ENCODE measurements around the gene GGT6. TPM values are rescaled to one million over a fixed set of nuclear protein-coding genes. Genes with fewer than 3 reads are reported as not detected.

Gene GGT6
- total RNA-seq, 1 donor from 2014 or later: 6.6 TPM

- DNase-seq (ENCODE audit: low read depth) (no peak), FAIRE-seq (no peak)
- H3K36me3 ChIP-seq (ENCODE audit: control insufficient read depth, insufficient read depth, low read length): no peaks in the 10 kb centered on the region
- peaks cover 1% of the 10 kb centered on the region for H3K27me3 ChIP-seq (ENCODE audit: control insufficient read depth, insufficient read depth, low read length)
- H3K4me3 ChIP-seq (ENCODE audit: low read depth, low read length): no peak overlapping the region
- TF ChIP-seq, protein P1, sequence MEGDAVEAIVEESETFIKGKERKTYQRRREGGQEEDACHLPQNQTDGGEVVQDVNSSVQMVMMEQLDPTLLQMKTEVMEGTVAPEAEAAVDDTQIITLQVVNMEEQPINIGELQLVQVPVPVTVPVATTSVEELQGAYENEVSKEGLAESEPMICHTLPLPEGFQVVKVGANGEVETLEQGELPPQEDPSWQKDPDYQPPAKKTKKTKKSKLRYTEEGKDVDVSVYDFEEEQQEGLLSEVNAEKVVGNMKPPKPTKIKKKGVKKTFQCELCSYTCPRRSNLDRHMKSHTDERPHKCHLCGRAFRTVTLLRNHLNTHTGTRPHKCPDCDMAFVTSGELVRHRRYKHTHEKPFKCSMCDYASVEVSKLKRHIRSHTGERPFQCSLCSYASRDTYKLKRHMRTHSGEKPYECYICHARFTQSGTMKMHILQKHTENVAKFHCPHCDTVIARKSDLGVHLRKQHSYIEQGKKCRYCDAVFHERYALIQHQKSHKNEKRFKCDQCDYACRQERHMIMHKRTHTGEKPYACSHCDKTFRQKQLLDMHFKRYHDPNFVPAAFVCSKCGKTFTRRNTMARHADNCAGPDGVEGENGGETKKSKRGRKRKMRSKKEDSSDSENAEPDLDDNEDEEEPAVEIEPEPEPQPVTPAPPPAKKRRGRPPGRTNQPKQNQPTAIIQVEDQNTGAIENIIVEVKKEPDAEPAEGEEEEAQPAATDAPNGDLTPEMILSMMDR (IDR thresholded peaks at IDR 0.05; ENCODE audit: insufficient read depth, low read length, severe bottlenecking): no peak
Measured at GRCh38 chr17:4577386-4577993, 17.1 kb upstream of the GGT6 start.

DNA sequence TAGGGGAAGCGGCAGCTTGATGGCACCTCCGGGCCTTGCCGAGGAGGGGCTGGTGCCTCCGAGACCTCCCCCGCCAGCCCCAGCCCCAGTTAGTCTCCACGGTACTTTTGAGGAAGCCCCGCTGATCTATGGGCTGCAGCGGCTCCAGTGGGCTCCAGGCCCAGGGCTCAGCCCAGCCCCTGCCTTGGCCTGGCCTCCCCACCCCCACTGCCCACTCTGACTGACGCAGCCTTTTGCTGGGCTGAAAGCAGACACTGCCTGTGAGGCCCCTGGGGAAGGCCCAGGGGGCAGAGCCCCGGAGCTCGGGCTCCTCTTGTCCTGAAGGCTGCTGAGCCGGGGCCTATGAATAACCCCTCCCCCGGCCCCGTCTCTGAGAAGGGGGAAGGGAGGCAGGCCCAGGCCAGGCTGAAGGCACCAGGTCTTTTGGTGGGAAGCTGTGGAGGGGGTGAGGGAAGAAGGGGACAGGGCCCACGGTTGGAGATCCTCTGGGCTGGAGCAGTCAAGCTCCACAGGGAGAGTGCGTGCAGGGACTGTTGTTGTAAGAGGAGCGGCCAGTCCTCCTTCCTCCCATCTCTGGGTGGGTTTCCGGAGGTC lies 16.4 kb upstream of the GGT6 start:
- Histone ChIP-seq H3K4me3 (ENCODE audit: low read depth, low read length) (no peak overlapping the region), H3K27me3 (ENCODE audit: control insufficient read depth, insufficient read depth, low read length) (no peaks in the 10 kb centered on the region), H3K36me3 (ENCODE audit: control insufficient read depth, insufficient read depth, low read length) (no peaks in the 10 kb centered on the region)
- DNase-seq (ENCODE audit: low read depth) (no peak), FAIRE-seq (no peak)
- TF ChIP-seq, protein P1 (IDR thresholded peaks at IDR 0.05; ENCODE audit: insufficient read depth, low read length, severe bottlenecking): no peak

GRCh38 chr17:4576161-4576558 lies 15.8 kb upstream of the GGT6 start:
- no peak for FAIRE-seq
- no peak overlapping the region for H3K4me3 ChIP-seq (ENCODE audit: low read depth, low read length)
- H3K27me3 ChIP-seq (ENCODE audit: control insufficient read depth, insufficient read depth, low read length): no peaks in the 10 kb centered on the region

GRCh38 chr17:4574448-4575045 lies 14.2 kb upstream of the GGT6 start:
- DNase-seq (ENCODE audit: low read depth) (no peak), FAIRE-seq (no peak)
- TF ChIP-seq, protein P1 (IDR thresholded peaks at IDR 0.05; ENCODE audit: insufficient read depth, low read length, severe bottlenecking): no peak
- no peak overlapping the region for H3K4me3 ChIP-seq (ENCODE audit: low read depth, low read length)
- H3K36me3 ChIP-seq (ENCODE audit: control insufficient read depth, insufficient read depth, low read length): no peaks in the 10 kb centered on the region
- H3K27me3 ChIP-seq (ENCODE audit: control insufficient read depth, insufficient read depth, low read length): no peaks in the 10 kb centered on the region

More at GRCh38 chr17:4576161-4576558, 15.8 kb upstream of the GGT6 start:
- no peak for DNase-seq (ENCODE audit: low read depth)
- TF ChIP-seq, protein P1 (IDR thresholded peaks at IDR 0.05; ENCODE audit: insufficient read depth, low read length, severe bottlenecking): no peak
- no peaks in the 10 kb centered on the region for H3K36me3 ChIP-seq (ENCODE audit: control insufficient read depth, insufficient read depth, low read length)

DNA sequence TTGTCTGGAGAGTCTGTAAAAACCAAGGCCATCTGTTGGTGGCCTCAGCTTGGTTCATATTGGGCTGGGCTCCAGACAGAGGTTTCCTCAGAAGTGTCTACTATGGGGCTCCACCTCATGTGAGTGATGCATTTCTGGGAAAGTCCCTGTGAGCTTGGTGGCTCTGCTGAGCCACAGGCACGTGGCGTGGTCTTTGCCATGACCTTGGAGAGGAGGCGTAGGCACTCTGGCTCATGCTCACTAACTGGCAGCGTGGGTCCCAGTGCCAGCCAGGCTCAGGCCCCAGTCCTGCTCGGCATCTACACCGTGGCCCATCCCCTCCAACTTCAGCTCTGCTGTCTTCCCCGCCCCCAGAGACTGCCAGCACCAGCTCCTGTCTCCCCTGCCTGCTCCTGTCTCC lies 13.3 kb upstream of the GGT6 start:
- no peaks in the 10 kb centered on the region for H3K27me3 ChIP-seq (ENCODE audit: control insufficient read depth, insufficient read depth, low read length)
- no peak for DNase-seq (ENCODE audit: low read depth)
- FAIRE-seq: peak; percentile 36
- H3K4me3 ChIP-seq (ENCODE audit: low read depth, low read length): no peak overlapping the region
- H3K36me3 ChIP-seq (ENCODE audit: control insufficient read depth, insufficient read depth, low read length): no peaks in the 10 kb centered on the region
- TF ChIP-seq, protein P1 (IDR thresholded peaks at IDR 0.05; ENCODE audit: insufficient read depth, low read length, severe bottlenecking): no peak
